AG04450 (cell line): ENCODE data around the gene DIDO1. TPM values are rescaled to one million over a fixed set of nuclear protein-coding genes. Genes with fewer than 3 reads are reported as not detected.

Experiments used
- CTCF ChIA-PET: fragments of 300-600, 350-600 bp; formaldehyde crosslinking; extraction: SDS; loops from one replicate; lab custom pipeline; 2022; ENCODE audit warnings: antibody characterized with exemption, inconsistent platforms; lab: Charles Lee
- POLR2A ChIA-PET: fragments of 350-600 bp; formaldehyde crosslinking; extraction: SDS; loops from one replicate; lab custom pipeline; 2021; ENCODE audit warnings: antibody characterized with exemption, inconsistent platforms; lab: Yijun Ruan, JAX
- DNase-seq: peaks from one replicate; pipeline ENCODE4 v3.0.0-alpha.2; 2011; ENCODE audit warnings: low read depth, low spot score
- H3K27ac ChIP-seq: one replicate; pipeline ENCODE4 v1.5.1; 2012; ENCODE audit warnings: low read depth, low read length, control low read depth
- H3K27me3 ChIP-seq: one replicate; pipeline ENCODE4 v1.6.0; 2012; ENCODE audit warnings: low read length; ENCODE audit not compliant: control insufficient read depth, insufficient read depth
- H3K4me3 ChIP-seq: 2 replicates; pipeline ENCODE4 v1.5.1; 2011; ENCODE audit warnings: mild to moderate bottlenecking, low read depth, low read length, control low read depth
- H3K9me3 ChIP-seq: 2 replicates; pipeline ENCODE4 v1.5.1; 2012; ENCODE audit warnings: low read length; ENCODE audit not compliant: control insufficient read depth, insufficient read depth
- CTCF ChIP-seq: IDR thresholded peaks from 2 replicates; pipeline ENCODE4 v1.5.1; 2011; ENCODE audit warnings: low read depth, low read length, control low read depth, inconsistent platforms
- polyA plus RNA-seq: library from polyadenylated mRNA; depleted of rRNA; stranded (reverse); fragments of >200 nt; gene quantifications from 2 replicates; pipeline ENCODE4 v1.2.3, GENCODE V29; 2011

DIDO1 gene
- polyA plus RNA-seq, 1 experiment, result 22.1 TPM

DNA sequence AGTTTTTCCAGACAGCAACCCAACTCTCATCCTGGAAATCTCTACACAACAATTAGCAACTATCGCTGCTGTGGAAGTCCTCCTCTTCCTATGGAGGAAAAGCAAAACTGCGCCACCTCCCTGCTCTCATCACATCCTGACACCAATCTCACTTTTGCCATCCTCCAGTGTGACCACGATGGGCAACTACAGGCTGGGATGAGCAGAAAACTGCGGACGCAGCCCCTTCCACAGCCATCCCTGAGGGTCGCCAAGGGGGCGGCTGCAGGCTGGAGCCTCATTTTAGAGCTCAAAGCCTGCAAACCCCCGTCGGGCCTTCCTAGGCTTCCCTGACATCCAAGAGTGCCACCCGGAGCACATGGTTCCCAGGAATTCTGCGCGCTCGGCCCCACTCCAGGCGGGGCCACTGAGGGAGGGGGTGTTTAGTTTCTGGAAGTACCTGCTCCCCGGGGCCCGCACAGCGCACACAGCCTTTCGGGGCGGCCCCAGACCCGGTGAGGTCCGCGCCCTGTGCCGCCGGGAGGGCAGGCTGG, 65.8 kb downstream of the DIDO1 start:
- CTCF ChIA-PET, result no interaction called here
- peak overlapping the region; percentile 68 for H3K4me3 ChIP-seq
- no peak for DNase-seq
- no peak overlapping the region for H3K27ac ChIP-seq
- no peak; the same call in 1 of the 2 replicates for TF ChIP-seq CTCF
- POLR2A ChIA-PET, result no interaction called here
- no peaks in the 10 kb centered on the region for H3K27me3 ChIP-seq
- no peaks in the 10 kb centered on the region; the same call in 1 of the 2 replicates for H3K9me3 ChIP-seq

DNA sequence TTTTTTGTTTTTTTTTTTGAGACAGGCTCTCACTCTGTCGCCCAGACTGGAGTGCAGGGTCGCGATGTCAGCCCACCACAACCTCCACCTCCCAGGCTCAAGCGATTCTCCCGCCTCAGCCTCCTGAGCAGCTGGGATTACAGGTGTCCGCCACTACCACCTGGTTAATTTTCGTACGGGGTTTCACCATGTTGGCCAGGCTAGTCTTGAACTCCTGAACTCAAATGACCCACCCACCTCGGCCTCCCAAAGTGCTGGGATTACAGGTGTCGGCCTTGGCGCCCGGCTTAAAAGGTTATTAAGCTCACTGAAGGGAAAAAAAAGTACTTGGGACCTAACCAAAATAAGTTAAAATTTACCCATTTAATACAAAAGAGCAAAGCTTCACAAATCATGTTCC, 66.6 kb downstream of the DIDO1 start:
- Histone ChIP-seq H3K9me3 (no peaks in the 10 kb centered on the region; the same call in 1 of the 2 replicates), H3K27ac (no peak overlapping the region), H3K27me3 (no peaks in the 10 kb centered on the region), H3K4me3 (peak overlapping the region; percentile 68; the same call in 1 of the 2 replicates)
- ChIA-PET POLR2A (no interaction called here), CTCF (interaction anchor here (0.8 kb wide), 1 partner anchor 61 kb away, joined by 10 read pairs; no protein-coding TSS in a partner anchor)
- DNase-seq, result no peak
- TF ChIP-seq CTCF, result no peak

- ChIA-PET CTCF (no interaction called here), POLR2A (no interaction called here)
- no peak for TF ChIP-seq CTCF
- H3K9me3 ChIP-seq, result no peaks in the 10 kb centered on the region; the same call in 1 of the 2 replicates
- H3K27ac ChIP-seq, result no peak overlapping the region
- DNase-seq, result no peak
- H3K27me3 ChIP-seq, result no peaks in the 10 kb centered on the region
- H3K4me3 ChIP-seq, result no peak overlapping the region
Measured at GRCh38 chr20:62858058-62858830, 68.1 kb downstream of the DIDO1 start.

- H3K27me3 ChIP-seq, result no peaks in the 10 kb centered on the region
- no peak overlapping the region for H3K4me3 ChIP-seq
- no peak for DNase-seq
- no peaks in the 10 kb centered on the region; the same call in 1 of the 2 replicates for H3K9me3 ChIP-seq
- ChIA-PET POLR2A (no interaction called here), CTCF (interaction anchor here (1.0 to 2.0 kb wide), 2 partner anchors 10 to 49 kb away, joined by 3 to 7 read pairs; no protein-coding TSS in a partner anchor)
- no peak overlapping the region for H3K27ac ChIP-seq
- no peak for TF ChIP-seq CTCF
Measured at GRCh38 chr20:62856931-62857619, 69.2 kb downstream of the DIDO1 start.
